GM19397 (cell line): ENCODE results near the gene ST6GALNAC3.
"Not testable (repeated sequence)": the region's sequence is repeated elsewhere in the genome, so short reads cannot be mapped to it uniquely, and the experiment has no call there.

Source experiments
- ATAC-seq: cut with Tn5 transposase; IDR thresholded peaks from one replicate; pipeline ENCODE4 v1.9.1; 2021; ENCODE audit warnings: mild to moderate bottlenecking, moderate library complexity; ENCODE audit not compliant: unreplicated experiment

ST6GALNAC3 gene

GRCh38 chr1:76074321-76075187, at the start of gene ST6GALNAC3:
ST6GALNAC3 (plus strand) TSS chr1:76074746.
- peak; percentile 95 for ATAC-seq

DNA sequence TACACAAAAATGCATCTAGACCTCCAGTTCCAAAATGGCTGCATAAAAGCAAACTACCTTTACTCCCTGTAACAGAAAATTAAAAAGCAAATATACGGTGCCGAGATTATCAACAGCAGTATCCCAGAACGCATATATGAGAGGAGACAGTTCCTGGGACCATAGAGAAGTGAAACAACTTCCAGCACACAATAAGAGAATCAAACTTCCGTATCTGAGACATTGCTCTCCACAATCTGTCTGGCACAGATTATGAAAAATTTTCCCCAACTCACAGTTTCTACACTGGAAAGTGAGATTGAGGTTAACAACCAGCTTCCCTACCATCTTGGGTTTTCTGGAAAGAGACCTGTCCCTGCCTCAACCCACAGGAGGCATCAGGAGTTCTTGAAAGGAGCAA, 47.2 kb upstream of the ST6GALNAC3 start:
- ATAC-seq, result no peak

GRCh38 chr1:76029331-76029730, 45.2 kb upstream of the ST6GALNAC3 start:
- no peak for ATAC-seq

DNA sequence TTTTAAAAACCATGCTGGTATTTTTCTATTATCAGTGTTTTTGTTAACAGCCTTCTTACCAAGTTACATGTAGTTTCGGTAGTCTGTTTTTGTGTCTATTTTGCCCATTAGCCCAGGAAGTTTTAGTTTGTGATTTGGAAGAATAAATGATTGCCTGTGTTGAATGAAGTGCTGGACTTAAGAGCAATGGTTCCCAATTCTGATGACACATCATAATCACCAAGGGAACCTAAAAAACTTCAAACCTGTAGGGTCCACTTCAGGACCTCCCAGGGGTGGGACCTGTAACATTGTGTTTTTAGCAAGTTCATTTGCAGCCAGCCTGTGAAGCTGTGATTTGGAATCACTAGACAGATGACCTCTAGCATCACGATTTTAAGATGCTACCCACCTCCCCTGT, 43.0 kb upstream of the ST6GALNAC3 start:
- no peak for ATAC-seq

DNA sequence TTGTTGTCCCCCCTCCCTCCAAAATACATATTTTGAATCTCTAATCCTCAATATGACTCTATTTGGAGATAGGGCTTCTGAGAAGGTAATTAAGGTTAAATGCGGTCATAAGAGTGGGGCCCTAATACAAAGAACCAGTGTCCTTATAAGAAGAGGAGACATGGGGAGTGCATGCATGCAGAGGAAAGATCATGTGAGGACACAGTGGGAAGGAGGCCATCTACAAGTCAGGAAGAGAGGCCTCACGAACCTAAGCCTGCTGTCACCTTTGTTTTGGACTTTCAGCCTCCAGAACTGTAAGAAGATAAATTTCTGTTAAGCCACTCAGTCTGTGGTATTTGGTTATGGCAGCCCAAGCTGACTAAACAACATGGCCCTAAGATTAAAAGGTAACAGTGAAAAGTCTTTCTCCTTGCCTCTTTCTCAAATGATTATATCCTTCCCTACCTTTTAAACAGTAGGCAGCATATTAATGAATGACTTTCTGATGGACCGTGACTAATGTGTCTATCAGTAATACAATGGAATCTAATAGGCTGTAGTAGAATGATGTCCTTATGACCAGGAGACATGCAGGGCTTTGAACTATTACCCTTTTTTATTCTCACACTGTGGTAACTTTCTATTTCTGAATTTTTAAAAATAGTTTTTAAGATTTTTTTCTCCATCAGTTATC, 40.6 kb upstream of the ST6GALNAC3 start:
- ATAC-seq, result no peak

- ATAC-seq, result no peak
Observed at GRCh38 chr1:76035053-76035452, 39.5 kb upstream of the ST6GALNAC3 start.

DNA sequence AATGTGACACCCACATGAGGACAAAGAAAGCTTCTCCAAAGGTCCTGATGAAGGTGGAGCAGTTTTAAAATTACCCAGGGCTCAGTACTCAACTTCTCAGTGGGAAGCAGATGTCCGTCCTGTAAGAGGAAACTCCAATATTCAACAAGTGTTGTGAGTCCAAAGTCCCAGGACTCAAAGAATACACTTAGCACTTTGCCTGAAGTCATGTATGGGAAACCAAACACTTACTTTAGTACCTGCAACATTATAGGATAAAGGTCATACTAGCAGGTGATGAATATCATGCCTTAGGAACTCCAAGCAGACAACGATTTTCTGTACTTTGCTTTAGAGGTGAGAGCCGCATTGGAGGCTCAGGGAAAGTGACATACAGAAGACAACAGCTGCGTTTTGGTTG, 37.2 kb upstream of the ST6GALNAC3 start:
- ATAC-seq, result no peak

- ATAC-seq, result no peak
Observed at GRCh38 chr1:76038287-76039004, 36.1 kb upstream of the ST6GALNAC3 start.

- ATAC-seq, result no peak
Observed at GRCh38 chr1:76046149-76046548, 28.4 kb upstream of the ST6GALNAC3 start.

- no peak for ATAC-seq
Observed at GRCh38 chr1:76048219-76048618, 26.3 kb upstream of the ST6GALNAC3 start.

GRCh38 chr1:76048926-76049325, 25.6 kb upstream of the ST6GALNAC3 start:
- no peak for ATAC-seq

DNA sequence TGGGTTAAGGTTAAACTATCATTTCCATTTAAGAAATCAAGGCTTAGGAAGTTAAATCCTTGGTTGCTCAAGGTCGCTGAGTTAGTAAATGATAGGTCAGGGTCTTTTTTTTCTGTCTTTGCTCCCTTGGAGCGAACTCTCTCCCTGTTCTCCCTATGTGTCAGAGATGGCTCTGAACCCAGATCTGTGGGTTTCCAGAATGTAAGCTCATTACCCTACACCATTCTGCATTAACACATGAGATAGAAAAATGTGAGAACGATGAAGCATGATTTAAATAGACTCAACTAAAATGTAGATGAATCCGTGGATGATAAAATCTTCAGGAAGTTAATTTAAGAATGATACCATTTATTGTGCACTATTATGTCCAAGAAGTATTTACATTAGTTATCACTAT, 25.0 kb upstream of the ST6GALNAC3 start:
- ATAC-seq, result no peak

GRCh38 chr1:76050073-76050472, 24.5 kb upstream of the ST6GALNAC3 start:
- not testable (repeated sequence) for ATAC-seq

DNA sequence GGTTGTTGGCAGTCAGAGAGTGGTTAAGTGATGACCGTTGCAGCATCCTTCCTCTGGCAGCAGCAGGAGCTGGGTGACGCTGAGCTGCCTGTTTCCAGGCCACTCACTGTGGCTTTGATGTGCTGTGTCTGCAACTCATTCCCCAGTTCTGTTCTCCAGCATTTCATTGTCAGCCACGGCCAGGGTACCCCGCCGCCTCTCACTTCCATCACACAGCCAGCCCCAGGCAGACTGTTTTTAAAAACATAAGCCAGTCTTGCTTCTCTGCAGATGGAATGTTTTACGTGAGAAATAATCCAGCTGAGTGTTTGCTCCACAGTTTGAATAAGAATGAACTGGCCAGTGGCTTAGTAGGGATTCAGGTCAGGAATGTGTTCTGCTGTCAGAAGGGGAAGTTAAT, 21.5 kb upstream of the ST6GALNAC3 start:
- no peak for ATAC-seq

DNA sequence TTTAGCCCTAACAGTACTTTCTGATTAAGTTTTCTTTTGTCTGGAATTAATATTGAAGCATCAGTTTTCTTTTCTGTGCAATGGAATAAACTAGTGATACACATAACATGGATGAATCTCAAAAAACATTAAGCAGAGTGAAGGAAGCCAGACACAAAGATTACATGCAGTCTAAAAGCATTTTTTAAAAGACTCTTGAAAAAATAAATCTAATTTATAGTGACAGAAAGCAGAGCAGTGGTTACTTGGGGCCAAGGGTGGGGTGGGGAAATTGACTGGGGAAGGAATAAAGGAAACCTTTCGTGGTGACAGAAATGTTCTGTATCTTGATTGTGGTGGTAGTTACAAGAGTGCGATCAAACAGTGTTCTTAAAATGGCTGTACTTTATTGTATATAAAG, 20.2 kb upstream of the ST6GALNAC3 start:
- no peak for ATAC-seq

DNA sequence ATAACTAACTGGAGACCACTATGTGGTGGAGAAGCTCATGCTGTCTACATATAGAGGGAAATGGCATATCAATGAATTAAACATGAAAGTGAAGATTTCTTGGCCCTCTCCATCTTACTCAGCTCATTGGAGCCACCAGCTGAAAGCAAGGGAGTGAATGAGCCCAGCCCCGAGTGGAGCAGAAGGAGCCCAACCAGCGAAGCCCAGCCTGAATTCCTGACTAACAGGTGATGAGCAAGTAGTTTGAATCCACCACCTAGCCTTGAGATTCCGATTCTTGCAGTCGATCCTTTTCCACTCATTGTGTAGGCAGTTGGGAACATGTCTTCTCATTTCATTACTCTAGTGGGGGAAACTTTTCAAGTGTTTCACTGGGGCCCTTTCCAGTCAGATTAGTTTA, 18.6 kb upstream of the ST6GALNAC3 start:
- ATAC-seq, result no peak

DNA sequence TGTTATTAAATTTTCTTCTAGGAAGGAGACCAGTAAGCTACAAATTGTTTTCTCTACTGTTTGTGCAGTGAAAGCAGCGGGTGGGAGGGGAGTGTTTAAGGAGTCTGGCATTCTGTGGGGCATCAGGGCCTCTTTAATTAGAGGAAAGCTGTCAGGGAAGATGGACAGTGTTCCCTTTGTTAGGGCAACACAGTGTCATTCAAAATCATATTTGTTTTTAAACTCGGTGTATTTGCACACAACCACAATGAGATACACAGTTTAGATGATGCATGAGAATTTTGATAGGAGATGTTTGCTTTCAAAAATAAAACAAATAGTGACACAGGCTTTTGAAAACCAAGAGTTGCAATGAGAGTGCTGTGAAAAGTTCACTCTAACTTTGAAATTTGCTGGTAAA, 15.1 kb upstream of the ST6GALNAC3 start:
- ATAC-seq, result no peak

GRCh38 chr1:76065270-76065669, 9.3 kb upstream of the ST6GALNAC3 start:
- no peak for ATAC-seq

GRCh38 chr1:76066394-76066793, 8.2 kb upstream of the ST6GALNAC3 start:
- no peak for ATAC-seq

- no peak for ATAC-seq
Observed at GRCh38 chr1:76068542-76068941, 6.0 kb upstream of the ST6GALNAC3 start.

GRCh38 chr1:76068953-76069561, 5.5 kb upstream of the ST6GALNAC3 start:
- no peak for ATAC-seq
